SK-N-SH treated with all-trans-retinoic acid at 6 μM for 48 hours (cell line): ENCODE data around the gene ISOC2.

ENCODE experiments used
- ATAC-seq: fragments of 200-7000 bp; cut with Tn5 transposase; 3 replicates; pipeline ENCODE4 v1.9.1; 2020; ENCODE audit warnings: mild to moderate bottlenecking, moderate library complexity
- ARNTL ChIP-seq: fragments of 450-650 bp; formaldehyde crosslinking; IDR thresholded peaks from 2 replicates; pipeline ENCODE4 v1.5.0; 2020; ENCODE audit warnings: low read depth, mild to moderate bottlenecking, moderate library complexity, borderline replicate concordance
- BACH2 ChIP-seq: fragments of 250-450 bp; sonication (Bioruptor Pico); IDR thresholded peaks from 2 replicates; pipeline ENCODE4 v1.9.0; 2021; ENCODE audit warnings: mild to moderate bottlenecking, borderline replicate concordance
- CREB5 ChIP-seq: fragments of 250-450 bp; sonication (Bioruptor Pico); IDR thresholded peaks from 2 replicates; pipeline ENCODE4 v1.5.1; 2020; ENCODE audit warnings: low read depth, mild to moderate bottlenecking, moderate library complexity
- CSDC2 ChIP-seq: fragments of 250-450 bp; sonication (Bioruptor Pico); IDR thresholded peaks from 2 replicates; pipeline ENCODE4 v1.5.0; 2020; ENCODE audit warnings: mild to moderate bottlenecking, moderate library complexity
- CSRNP3 ChIP-seq: fragments of 250-450 bp; sonication (Bioruptor Pico); IDR thresholded peaks from 2 replicates; pipeline ENCODE4 v1.5.1; 2021; ENCODE audit warnings: mild to moderate bottlenecking, moderate library complexity
- ESRRG ChIP-seq: fragments of 250-450 bp; sonication (Bioruptor Pico); IDR thresholded peaks from 2 replicates; pipeline ENCODE4 v1.6.1; 2021; ENCODE audit warnings: mild to moderate bottlenecking
- GLIS3 ChIP-seq: fragments of 250-450 bp; sonication (Bioruptor Pico); IDR thresholded peaks from 2 replicates; pipeline ENCODE4 v1.5.0; 2020; ENCODE audit warnings: mild to moderate bottlenecking, moderate library complexity
- OSR1 ChIP-seq: fragments of 250-450 bp; sonication (Bioruptor Pico); IDR thresholded peaks from 2 replicates; pipeline ENCODE4 v1.8.0; 2022; ENCODE audit warnings: moderate library complexity, mild to moderate bottlenecking, inconsistent platforms
- PATZ1 ChIP-seq: fragments of 250-450 bp; sonication (Bioruptor Pico); IDR thresholded peaks from 2 replicates; pipeline ENCODE4 v1.8.0; 2020; ENCODE audit warnings: mild to moderate bottlenecking, moderate library complexity, borderline replicate concordance
- POU6F1 ChIP-seq: fragments of 250-450 bp; sonication (Bioruptor Pico); IDR thresholded peaks from 2 replicates; pipeline ENCODE4 v1.8.0; 2021; ENCODE audit warnings: low read depth, mild to moderate bottlenecking, moderate library complexity, borderline replicate concordance
- PPARA ChIP-seq: fragments of 250-450 bp; sonication (Bioruptor Pico); IDR thresholded peaks from 2 replicates; pipeline ENCODE4 v1.5.0; 2020; ENCODE audit warnings: mild to moderate bottlenecking, borderline replicate concordance
- RARB ChIP-seq: fragments of 250-450 bp; sonication (Bioruptor Pico); IDR thresholded peaks from 2 replicates; pipeline ENCODE4 v1.8.0; 2021; ENCODE audit warnings: mild to moderate bottlenecking, moderate library complexity
- SNAI2 ChIP-seq: fragments of 250-450 bp; sonication (Bioruptor Pico); IDR thresholded peaks from 2 replicates; pipeline ENCODE4 v1.5.0; 2020; ENCODE audit warnings: mild to moderate bottlenecking, moderate library complexity
- TCF4 ChIP-seq: fragments of 250-450 bp; sonication (Bioruptor Pico); IDR thresholded peaks from 2 replicates; pipeline ENCODE4 v1.8.0; 2021; ENCODE audit warnings: mild to moderate bottlenecking, moderate library complexity, borderline replicate concordance
- TOX ChIP-seq: fragments of 250-450 bp; sonication (Bioruptor Pico); IDR thresholded peaks from 2 replicates; pipeline ENCODE4 v1.8.0; 2021; ENCODE audit warnings: mild to moderate bottlenecking, moderate library complexity, borderline replicate concordance
- TSHZ2 ChIP-seq: fragments of 250-450 bp; sonication (Bioruptor Pico); IDR thresholded peaks from 2 replicates; pipeline ENCODE4 v1.5.0; 2020; ENCODE audit warnings: mild to moderate bottlenecking, moderate library complexity
- ZC3H10 ChIP-seq: fragments of 250-450 bp; sonication (Bioruptor Pico); IDR thresholded peaks from 2 replicates; pipeline ENCODE4 v1.5.1; 2021; ENCODE audit warnings: mild to moderate bottlenecking, moderate library complexity
- ZFP3 ChIP-seq: fragments of 250-450 bp; sonication (Bioruptor Pico); IDR thresholded peaks from 2 replicates; pipeline ENCODE4 v1.5.0; 2020; ENCODE audit warnings: mild to moderate bottlenecking, moderate library complexity
- ZFP30 ChIP-seq: fragments of 450-650 bp; formaldehyde crosslinking; IDR thresholded peaks from 2 replicates; pipeline ENCODE4 v1.5.0; 2022; ENCODE audit warnings: mild to moderate bottlenecking, moderate library complexity
- ZNF565 ChIP-seq: fragments of 450-650 bp; formaldehyde crosslinking; conservative IDR thresholded peaks from 2 replicates; pipeline ENCODE4 v1.5.0; 2020; ENCODE audit warnings: low read depth, mild to moderate bottlenecking, moderate library complexity
- ZNF70 ChIP-seq: fragments of 450-650 bp; formaldehyde crosslinking; IDR thresholded peaks from 2 replicates; pipeline ENCODE4 v1.5.0; 2020; ENCODE audit warnings: mild to moderate bottlenecking, moderate library complexity
- ZNF8 ChIP-seq: fragments of 450-650 bp; formaldehyde crosslinking; IDR thresholded peaks from 2 replicates; pipeline ENCODE4 v1.5.0; 2020; ENCODE audit warnings: mild to moderate bottlenecking, moderate library complexity

Gene ISOC2

GRCh38 chr19:55443824-55444480 is 17.5 kb downstream of the ISOC2 start:
- no peak for TF ChIP-seq ZFP3 (CRISPR knock-in tag)
- no peak for TF ChIP-seq ZFP30 (CRISPR knock-in tag)
- no peak for TF ChIP-seq ZNF565 (CRISPR knock-in tag)
- no peak for TF ChIP-seq BACH2
- TF ChIP-seq TOX (CRISPR knock-in tag): no peak
- no peak for TF ChIP-seq CREB5
- no peak for TF ChIP-seq GLIS3
- TF ChIP-seq RARB (CRISPR knock-in tag): no peak
- TF ChIP-seq ZNF70 (CRISPR knock-in tag): no peak
- TF ChIP-seq ESRRG (CRISPR knock-in tag): no peak
- TF ChIP-seq PATZ1: no peak
- no peak for TF ChIP-seq ZC3H10
- TF ChIP-seq ARNTL (CRISPR knock-in tag): no peak
- TF ChIP-seq CSRNP3 (CRISPR knock-in tag): no peak
- TF ChIP-seq SNAI2 (CRISPR knock-in tag): no peak
- no peak for TF ChIP-seq TSHZ2 (CRISPR knock-in tag)
- no peak for TF ChIP-seq OSR1
- TF ChIP-seq POU6F1 (CRISPR knock-in tag): no peak
- ATAC-seq: no peak

GRCh38 chr19:55443045-55443823 is 18.2 kb downstream of the ISOC2 start, which contains the start of gene SHISA7:
TSS of gene SHISA7 (minus strand) at chr19:55443300. CDS start at chr19:55442863, 437 bp downstream.
- peak; percentile 24; the same call in 1 of the 3 replicates for ATAC-seq
- TF ChIP-seq ZFP30 (CRISPR knock-in tag) (no peak), PPARA (CRISPR knock-in tag) (no peak), RARB (CRISPR knock-in tag) (no peak), BACH2 (no peak), ESRRG (CRISPR knock-in tag) (no peak), ZNF565 (CRISPR knock-in tag) (no peak), GLIS3 (no peak), ARNTL (CRISPR knock-in tag) (no peak), CSRNP3 (CRISPR knock-in tag) (no peak), ZC3H10 (no peak), TCF4 (CRISPR knock-in tag) (no peak), CSDC2 (no peak), CREB5 (no peak), ZNF8 (CRISPR knock-in tag) (no peak), TOX (CRISPR knock-in tag) (no peak), POU6F1 (CRISPR knock-in tag) (no peak)
